ENCODE data around the gene TMA7B.

GRCh38 chr22:39913886-39914285 is 46.3 kb upstream of the TMA7B start:
- TF ChIP-seq EZH2 (IDR thresholded peaks at IDR 0.05): no peak
- no peak for TF ChIP-seq POLR2AphosphoS5 (IDR thresholded peaks at IDR 0.05; ENCODE audit: borderline replicate concordance, low read depth, low read length)

All from SK-N-MC (cell line).